Ovary (tissue), 10 donors: ENCODE measurements around the gene IFNB1. TPM values are rescaled to one million over a fixed set of nuclear protein-coding genes. Genes with fewer than 3 reads are reported as not detected.

Source experiments
- DNase-seq, 5 donors: peaks; one replicate each; pipeline ENCODE4 v3.0.0-alpha.2; 2019 to 2020
- H3K27ac ChIP-seq, 2 donors: fragments of 200-600 bp; one replicate each; pipeline versions ENCODE4 v1.5.1 to v1.8.0; 2019 to 2022
- H3K27me3 ChIP-seq: fragments of 200-600 bp; one replicate; pipeline ENCODE4 v1.8.0; 2022
- H3K36me3 ChIP-seq: fragments of 200-600 bp; sonication (generic); one replicate; pipeline ENCODE4 v1.5.1; 2019
- H3K4me1 ChIP-seq: one replicate; pipeline ENCODE4 v1.8.1; 2013; ENCODE audit warnings: mild to moderate bottlenecking, moderate library complexity; ENCODE audit not compliant: insufficient read depth
- H3K4me3 ChIP-seq: fragments of 200-600 bp; sonication (generic); one replicate; pipeline ENCODE4 v1.5.1; 2017
- H3K9me3 ChIP-seq, 2 donors: fragments of 200-600 bp in 1 of 2; sonication (generic) in 1 of 2; one replicate each; pipeline versions ENCODE4 v1.5.1 to v1.8.1; 2013 to 2019; ENCODE audit warnings: mild to moderate bottlenecking in 1 of 2, moderate library complexity in 1 of 2
- EP300 ChIP-seq: sonication (generic); formaldehyde crosslinking; IDR thresholded peaks from one replicate; pipeline ENCODE4 v1.6.1; 2017; ENCODE audit warnings: antibody characterized with exemption
- POLR2A ChIP-seq: fragments of 450-650 bp; IDR thresholded peaks from one replicate; pipeline ENCODE4 v1.6.1; 2017; ENCODE audit warnings: antibody characterized with exemption, mild to moderate bottlenecking, moderate library complexity
- WGBS, 3 donors: extraction: QIAGEN DNeasy Blood & Tissue Kit in 1 of 3; methylation state at CpG; one replicate each; pipeline versions ENCODE4 v1.1.5 to v1.1.7; 2013 to 2017; 5-methylcytosine and 5-hydroxymethylcytosine counted together
- intact Hi-C, 4 donors: fragments of 100-400 bp; cut with DNase I; formaldehyde crosslinking; loops; one replicate each; pipeline versions ENCODE4 v1.11.0 to v1.15.1; 2022 to 2023
- long read RNA-seq, 3 donors: library from polyadenylated mRNA in 2 of 3; unstranded in 2 of 3; transcript quantifications; one replicate each; pipeline ENCODE4 v2.0.0 and lab custom pipeline, GENCODE V29; 2021 to 2026
- polyA plus RNA-seq, 2 donors: library from polyadenylated mRNA; stranded (reverse); fragments of 200-250 nt in 1 of 2; fragments of 350-450 nt in 1 of 2; fragmentation: Illumina TruSeq in 1 of 2; extraction: RNeasy Lipid Tissue Mini Kit (QIAGEN cat#74804) in 1 of 2; gene quantifications; one replicate each; pipeline ENCODE4 v1.2.3, GENCODE V29; 2013 to 2014
- total RNA-seq, 7 donors: library from RNA; depleted of rRNA in 2 of 7; stranded (reverse); fragments of >200 nt in 2 of 7; fragmentation: NEBNext Ultra II Directional in 3 of 7; extraction: Animal tissue kit (Norgen Biotek cat#: 25700) in 3 of 7; gene quantifications; one replicate each; pipeline versions ENCODE4 v1.1.0 to v1.2.4, GENCODE V29; 2016 to 2023
- TF ChIP-seq, protein P1 (sequence below), 3 donors: fragments of 450-650 bp in 2 of 3; fragments of 200-600 bp in 1 of 3; IDR thresholded peaks; one replicate each; pipeline versions ENCODE4 v1.5.1 to v1.8.0; 2016 to 2022; ENCODE audit warnings: antibody characterized with exemption in 3 of 3, mild to moderate bottlenecking in 1 of 3
- donor health status: DM: no; HTN: no; CAD: no; lungs with moderate emphysema.
- donor health status: DM: no; HTN: no; CAD: no.
- donor health status: Bipolar disorder and iron deficiency.
- donor health status: DM: yes; HTN: yes; CAD: no.
- donor health status: DM: no; HTN: no; CAD: no.
- donor health status: DM: yes; HTN: yes; CAD: no.

Gene IFNB1
- total RNA-seq (not detected), polyA plus RNA-seq (not detected)
- long read RNA-seq, donor 1 = 0 reads
- long read RNA-seq, donor 2 = 0 reads
- long read RNA-seq, donor 3 = 0 reads

DNA sequence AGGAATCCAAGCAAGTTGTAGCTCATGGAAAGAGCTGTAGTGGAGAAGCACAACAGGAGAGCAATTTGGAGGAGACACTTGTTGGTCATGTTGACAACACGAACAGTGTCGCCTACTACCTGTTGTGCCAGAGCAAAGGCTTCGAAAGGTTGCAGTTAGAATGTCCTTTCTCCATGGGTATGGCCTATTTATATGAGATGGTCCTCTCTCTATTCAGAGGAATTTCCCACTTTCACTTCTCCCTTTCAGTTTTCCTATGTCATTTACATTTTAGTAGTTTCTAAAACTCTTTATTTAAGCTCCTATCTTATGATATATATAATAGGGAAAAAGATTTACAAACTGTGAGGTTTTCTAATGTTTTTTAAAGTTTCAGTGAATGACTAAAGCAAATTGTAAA is at the start of gene IFNB1:
Gene IFNB1 (minus strand): TSS at position 162 of the 400 bp plus-strand sequence. CDS start 73 bp downstream, at position 89.
- intact Hi-C loops = no loop called here
- H3K9me3 ChIP-seq = no peaks in the 10 kb centered on the region
- no peaks in the 10 kb centered on the region for H3K27me3 ChIP-seq
- H3K4me3 ChIP-seq = no peak within 1 kb of the TSS
- H3K27ac ChIP-seq = no peak within 1 kb of the TSS
- 92 to 98% (median 95%) methylated on average over 3 of the region's 3 CpGs for WGBS, 3 donors
- H3K4me1 ChIP-seq = no peaks in the 10 kb centered on the region
- TF ChIP-seq POLR2A (no peak), EP300 (no peak)
- TF ChIP-seq, protein P1, sequence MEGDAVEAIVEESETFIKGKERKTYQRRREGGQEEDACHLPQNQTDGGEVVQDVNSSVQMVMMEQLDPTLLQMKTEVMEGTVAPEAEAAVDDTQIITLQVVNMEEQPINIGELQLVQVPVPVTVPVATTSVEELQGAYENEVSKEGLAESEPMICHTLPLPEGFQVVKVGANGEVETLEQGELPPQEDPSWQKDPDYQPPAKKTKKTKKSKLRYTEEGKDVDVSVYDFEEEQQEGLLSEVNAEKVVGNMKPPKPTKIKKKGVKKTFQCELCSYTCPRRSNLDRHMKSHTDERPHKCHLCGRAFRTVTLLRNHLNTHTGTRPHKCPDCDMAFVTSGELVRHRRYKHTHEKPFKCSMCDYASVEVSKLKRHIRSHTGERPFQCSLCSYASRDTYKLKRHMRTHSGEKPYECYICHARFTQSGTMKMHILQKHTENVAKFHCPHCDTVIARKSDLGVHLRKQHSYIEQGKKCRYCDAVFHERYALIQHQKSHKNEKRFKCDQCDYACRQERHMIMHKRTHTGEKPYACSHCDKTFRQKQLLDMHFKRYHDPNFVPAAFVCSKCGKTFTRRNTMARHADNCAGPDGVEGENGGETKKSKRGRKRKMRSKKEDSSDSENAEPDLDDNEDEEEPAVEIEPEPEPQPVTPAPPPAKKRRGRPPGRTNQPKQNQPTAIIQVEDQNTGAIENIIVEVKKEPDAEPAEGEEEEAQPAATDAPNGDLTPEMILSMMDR (IDR thresholded peaks at IDR 0.05) = no peak
- H3K36me3 ChIP-seq = no peaks in the 10 kb centered on the region
- no peak for DNase-seq

DNA sequence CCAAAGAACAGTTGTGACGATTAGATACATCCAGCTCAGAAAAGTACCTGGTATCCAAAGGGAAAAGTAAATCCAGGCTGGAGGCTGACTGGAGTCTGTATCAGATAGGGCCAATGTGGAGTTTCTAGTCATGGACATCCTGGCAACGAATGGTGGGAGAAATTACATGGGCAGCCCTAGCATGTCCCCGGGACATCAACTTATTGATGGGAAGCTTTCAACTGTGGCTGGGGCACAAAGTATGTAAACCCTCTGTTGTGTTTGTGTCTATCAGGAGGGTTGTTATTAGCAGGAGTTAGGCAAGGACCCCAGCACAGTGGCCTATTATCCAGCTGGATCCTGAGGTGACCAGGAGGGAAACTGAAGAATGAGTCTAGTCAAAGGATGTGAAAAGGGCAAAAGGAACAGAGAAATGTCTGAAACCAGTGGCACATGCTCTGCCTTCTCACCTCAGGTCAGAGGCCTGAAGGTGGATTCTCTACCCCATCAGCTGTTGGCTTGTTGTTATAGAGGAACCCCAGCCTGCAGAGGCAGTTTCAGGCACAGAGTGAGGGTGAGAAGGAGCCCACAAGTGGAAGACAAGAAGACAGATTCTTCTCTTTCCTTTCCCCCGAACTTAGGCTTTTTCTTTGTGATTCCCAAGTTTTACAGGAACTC is 44.0 kb upstream of the IFNB1 start:
- no peak for DNase-seq
- intact Hi-C loops = no loop called here
- Histone ChIP-seq H3K4me1 (no peaks in the 10 kb centered on the region), H3K36me3 (no peaks in the 10 kb centered on the region), H3K27ac (no peak overlapping the region), H3K27me3 (no peaks in the 10 kb centered on the region), H3K9me3 (no peaks in the 10 kb centered on the region), H3K4me3 (no peak overlapping the region)
- 87 to 92% (median 88%) methylated on average over 4 of the region's 4 CpGs for WGBS, 3 donors
- TF ChIP-seq EP300 (no peak), POLR2A (no peak)
- TF ChIP-seq, protein P1 (IDR thresholded peaks at IDR 0.05) = no peak

DNA sequence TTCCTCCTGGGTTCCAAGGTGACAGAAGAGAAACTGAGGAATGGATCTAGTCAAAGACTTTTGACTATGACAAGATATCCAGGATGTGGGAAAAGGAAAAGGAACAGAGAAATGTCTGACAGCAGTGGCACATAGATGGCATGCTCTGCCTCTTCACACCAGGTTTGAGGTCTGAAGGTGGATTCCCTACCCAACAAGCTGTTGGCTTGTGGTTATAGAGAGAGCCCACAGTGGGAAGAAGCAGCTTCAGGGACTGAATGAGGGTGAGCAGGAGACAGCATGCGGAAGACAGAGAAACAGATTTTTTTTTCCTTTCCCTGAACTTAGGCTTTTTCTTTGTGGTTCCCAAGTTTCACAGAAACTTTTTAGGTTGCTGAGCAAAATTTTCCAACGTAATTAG is 43.3 kb upstream of the IFNB1 start:
- WGBS, 3 donors = 84 to 88% (median 85%) methylated on average over 2 of the region's 2 CpGs
- intact Hi-C loops = no loop called here
- Histone ChIP-seq H3K36me3 (no peaks in the 10 kb centered on the region), H3K27ac (no peak overlapping the region), H3K27me3 (no peaks in the 10 kb centered on the region), H3K4me1 (no peaks in the 10 kb centered on the region), H3K4me3 (no peak overlapping the region), H3K9me3 (no peaks in the 10 kb centered on the region)
- no peak for DNase-seq
- TF ChIP-seq, protein P1 (IDR thresholded peaks at IDR 0.05) = no peak
- no peak for TF ChIP-seq EP300

DNA sequence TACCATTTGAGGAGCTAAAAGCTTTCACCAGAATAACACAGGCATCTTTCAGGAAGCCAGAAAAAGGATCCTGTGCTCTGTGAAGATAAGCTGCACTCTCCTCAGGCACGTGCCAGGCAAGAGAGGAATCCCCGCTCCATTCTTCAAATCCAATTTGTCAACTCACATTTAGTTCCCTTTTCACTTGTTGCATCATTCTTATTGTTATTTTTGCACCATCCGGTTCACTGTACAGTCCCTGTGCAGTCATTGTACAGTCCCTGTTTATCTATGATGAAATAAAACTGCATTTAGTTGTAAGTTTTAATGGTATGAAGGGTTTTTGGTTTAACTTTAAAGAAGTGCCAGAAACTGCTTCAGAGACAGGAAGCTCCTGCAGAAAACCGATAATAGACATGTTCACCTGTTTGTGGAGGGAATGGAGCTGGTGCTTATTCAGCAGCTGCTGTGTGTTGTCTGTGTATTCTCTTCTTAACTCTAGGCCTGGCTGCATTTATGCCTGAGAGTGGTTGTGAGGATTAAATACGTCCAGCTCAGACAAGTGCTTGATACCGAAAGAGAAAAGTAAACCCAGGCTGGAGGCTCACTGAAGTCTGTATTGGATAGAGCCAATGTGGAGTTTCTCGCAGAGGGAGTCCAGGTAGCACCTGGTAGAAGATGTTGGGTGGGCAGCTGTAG is 41.5 kb upstream of the IFNB1 start:
- Histone ChIP-seq H3K27me3 (no peaks in the 10 kb centered on the region), H3K36me3 (no peaks in the 10 kb centered on the region), H3K9me3 (no peaks in the 10 kb centered on the region), H3K27ac (no peak overlapping the region), H3K4me3 (no peak overlapping the region), H3K4me1 (no peaks in the 10 kb centered on the region)
- DNase-seq = no peak
- 76 to 80% (median 77%) methylated on average over 7 of the region's 7 CpGs for WGBS, 3 donors
- TF ChIP-seq, protein P1 (IDR thresholded peaks at IDR 0.05) = no peak
- intact Hi-C loops = loop anchor here in 1 of 4 donors (10.0 kb wide), 1 partner anchor 1194 kb away; no protein-coding TSS in a partner anchor
